SU-DHL-6 (cell line): Measurements from ENCODE around the gene GRID2.

ENCODE experiments used
- EZH2phosphoT487 ChIP-seq: fragments of 200-600 bp; sonication (generic), shearing (Covaris generic); conservative IDR thresholded peaks from 2 replicates; pipeline ENCODE4 v1.6.1; 2018; ENCODE audit warnings: mild to moderate bottlenecking, antibody characterized with exemption, low read length, moderate library complexity, mixed read lengths
- TF ChIP-seq, protein P1 (sequence below): fragments of 200-600 bp; sonication (generic); IDR thresholded peaks from one replicate; pipeline ENCODE4 v1.5.1; 2017; ENCODE audit warnings: antibody characterized with exemption, mild to moderate bottlenecking, low read length, moderate library complexity; ENCODE audit not compliant: insufficient read depth, poor library complexity, severe bottlenecking

DNA sequence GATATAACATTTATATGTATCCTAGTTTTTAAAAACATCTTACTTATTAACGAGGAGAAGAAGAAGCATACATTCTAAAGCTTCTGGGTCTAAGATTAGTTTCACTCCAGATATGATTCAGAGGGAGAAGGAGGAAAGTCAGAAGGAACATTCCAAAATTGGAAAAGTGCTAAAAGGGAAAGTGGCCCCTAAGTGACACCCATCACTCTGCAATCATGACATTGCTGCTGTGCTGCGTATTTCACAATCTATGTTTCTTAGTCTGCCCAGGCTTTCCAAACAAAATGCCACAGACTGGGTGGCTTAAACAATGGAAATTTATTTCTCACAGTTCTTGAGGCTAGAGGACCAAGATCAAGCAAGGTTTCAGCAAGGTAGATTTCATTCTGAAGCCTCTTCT, 1452.3 kb downstream of the GRID2 start:
- TF ChIP-seq, protein P1, sequence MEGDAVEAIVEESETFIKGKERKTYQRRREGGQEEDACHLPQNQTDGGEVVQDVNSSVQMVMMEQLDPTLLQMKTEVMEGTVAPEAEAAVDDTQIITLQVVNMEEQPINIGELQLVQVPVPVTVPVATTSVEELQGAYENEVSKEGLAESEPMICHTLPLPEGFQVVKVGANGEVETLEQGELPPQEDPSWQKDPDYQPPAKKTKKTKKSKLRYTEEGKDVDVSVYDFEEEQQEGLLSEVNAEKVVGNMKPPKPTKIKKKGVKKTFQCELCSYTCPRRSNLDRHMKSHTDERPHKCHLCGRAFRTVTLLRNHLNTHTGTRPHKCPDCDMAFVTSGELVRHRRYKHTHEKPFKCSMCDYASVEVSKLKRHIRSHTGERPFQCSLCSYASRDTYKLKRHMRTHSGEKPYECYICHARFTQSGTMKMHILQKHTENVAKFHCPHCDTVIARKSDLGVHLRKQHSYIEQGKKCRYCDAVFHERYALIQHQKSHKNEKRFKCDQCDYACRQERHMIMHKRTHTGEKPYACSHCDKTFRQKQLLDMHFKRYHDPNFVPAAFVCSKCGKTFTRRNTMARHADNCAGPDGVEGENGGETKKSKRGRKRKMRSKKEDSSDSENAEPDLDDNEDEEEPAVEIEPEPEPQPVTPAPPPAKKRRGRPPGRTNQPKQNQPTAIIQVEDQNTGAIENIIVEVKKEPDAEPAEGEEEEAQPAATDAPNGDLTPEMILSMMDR = no peak
- no peak for TF ChIP-seq EZH2phosphoT487
